Measurements from ENCODE around the gene TAB2. TPM values are rescaled to one million over a fixed set of nuclear protein-coding genes. Genes with fewer than 3 reads are reported as not detected.

TAB2 gene
- total RNA-seq, 1 experiment from 2014 or later = 56.7 TPM

DNA sequence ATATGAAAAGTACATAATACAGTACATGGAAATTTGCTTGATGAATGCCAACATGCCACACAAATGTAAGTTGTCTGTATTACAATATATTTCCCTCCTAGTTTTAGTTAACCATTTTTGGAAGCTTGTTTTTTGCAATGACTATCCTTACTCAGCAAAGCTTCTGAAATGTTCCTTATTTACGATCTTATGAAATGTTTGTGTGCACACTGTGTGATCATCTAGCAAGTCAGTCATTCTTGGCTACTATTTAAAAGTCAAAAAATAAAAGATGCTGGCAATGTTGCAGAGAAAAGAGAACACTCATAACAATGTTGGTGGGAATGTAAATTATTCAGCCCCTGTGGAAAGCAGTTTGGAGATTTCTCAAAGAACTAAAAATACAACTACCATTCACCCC lies 116.4 kb downstream of the TAB2 start:
- DNase-seq (ENCODE audit: low read depth, low spot score) (no peak), ATAC-seq (no peak)
- Histone ChIP-seq H3K4me3 (replicated peaks in 1 of 2; ENCODE audit: low read depth in 1 of 2, low read length in 2 of 2) (no peak overlapping the region), H3K9ac (ENCODE audit: low read length) (no peak overlapping the region), H3K27me3 (ENCODE audit: insufficient read depth, low read length) (no peaks in the 10 kb centered on the region), H4K20me1 (ENCODE audit: insufficient read depth) (no peaks in the 10 kb centered on the region), H3K27ac (ENCODE audit: low read depth, low read length) (no peak overlapping the region), H3K9me3 (ENCODE audit: control insufficient read depth in 1 of 2, insufficient read depth in 1 of 2, low read depth in 1 of 2, low read length in 2 of 2) (no peaks in the 10 kb centered on the region), H3K9me2 (ENCODE audit: insufficient read depth) (no peaks in the 10 kb centered on the region), H3K79me2 (ENCODE audit: insufficient read depth, low read length) (no peaks in the 10 kb centered on the region), H3K4me1 (ENCODE audit: control insufficient read depth in 1 of 2, insufficient read depth in 2 of 2, low read length in 2 of 2) (peaks cover 0 to 7% of the 10 kb centered on the region in 2 experiments; a peak in 2 of 4 replicates), H3K36me3 (ENCODE audit: control insufficient read depth in 1 of 2, insufficient read depth in 2 of 2, low read length in 2 of 2) (no peaks in the 10 kb centered on the region), H3K4me2 (ENCODE audit: low read length) (no peak overlapping the region), H2AFZ (ENCODE audit: low read depth, low read length, poor library complexity, severe bottlenecking) (no peak overlapping the region)
- intact Hi-C loops (cut with micrococcal nuclease) = loop anchor here (2.0 to 5.0 kb wide), 3 partner anchors 83 to 875 kb away; no protein-coding TSS in a partner anchor
- ChIA-PET CTCF (interaction anchor here (1.0 kb wide), 1 partner anchor 405 kb away, joined by 3 read pairs; no protein-coding TSS in a partner anchor), POLR2A (no interaction called here), RAD21 (ENCODE audit: low non-redundant PET in 1 of 2, low total read pairs in 2 of 2, uncharacterized antibody in 2 of 2, unreplicated experiment in 2 of 2) (interaction anchor here in 1 of 2 experiments (1.0 kb wide), 1 partner anchor 352 kb away, joined by 3 read pairs; no protein-coding TSS in a partner anchor)
- TF ChIP-seq ZFX (IDR thresholded peaks at IDR 0.05) (no peak), JUND (IDR thresholded peaks at IDR 0.05) (no peak), CEBPB (IDR thresholded peaks at IDR 0.05; ENCODE audit: low read depth) (no peak), POLR2AphosphoS5 (IDR thresholded peaks at IDR 0.05; ENCODE audit: low read depth, low read length) (no peak), SRF (IDR thresholded peaks at IDR 0.05; ENCODE audit: low read depth) (no peak), EGR1 (IDR thresholded peaks at IDR 0.05; ENCODE audit: low read depth) (no peak)
- TF ChIP-seq, protein P1, sequence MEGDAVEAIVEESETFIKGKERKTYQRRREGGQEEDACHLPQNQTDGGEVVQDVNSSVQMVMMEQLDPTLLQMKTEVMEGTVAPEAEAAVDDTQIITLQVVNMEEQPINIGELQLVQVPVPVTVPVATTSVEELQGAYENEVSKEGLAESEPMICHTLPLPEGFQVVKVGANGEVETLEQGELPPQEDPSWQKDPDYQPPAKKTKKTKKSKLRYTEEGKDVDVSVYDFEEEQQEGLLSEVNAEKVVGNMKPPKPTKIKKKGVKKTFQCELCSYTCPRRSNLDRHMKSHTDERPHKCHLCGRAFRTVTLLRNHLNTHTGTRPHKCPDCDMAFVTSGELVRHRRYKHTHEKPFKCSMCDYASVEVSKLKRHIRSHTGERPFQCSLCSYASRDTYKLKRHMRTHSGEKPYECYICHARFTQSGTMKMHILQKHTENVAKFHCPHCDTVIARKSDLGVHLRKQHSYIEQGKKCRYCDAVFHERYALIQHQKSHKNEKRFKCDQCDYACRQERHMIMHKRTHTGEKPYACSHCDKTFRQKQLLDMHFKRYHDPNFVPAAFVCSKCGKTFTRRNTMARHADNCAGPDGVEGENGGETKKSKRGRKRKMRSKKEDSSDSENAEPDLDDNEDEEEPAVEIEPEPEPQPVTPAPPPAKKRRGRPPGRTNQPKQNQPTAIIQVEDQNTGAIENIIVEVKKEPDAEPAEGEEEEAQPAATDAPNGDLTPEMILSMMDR (IDR thresholded peaks at IDR 0.05 in 2 of 3, conservative IDR thresholded peaks at IDR 0.05 in 1 of 3; ENCODE audit: borderline replicate concordance in 1 of 3, insufficient read depth in 1 of 3, low read depth in 2 of 3, low read length in 2 of 3) = no peak
- TF ChIP-seq, protein P2, sequence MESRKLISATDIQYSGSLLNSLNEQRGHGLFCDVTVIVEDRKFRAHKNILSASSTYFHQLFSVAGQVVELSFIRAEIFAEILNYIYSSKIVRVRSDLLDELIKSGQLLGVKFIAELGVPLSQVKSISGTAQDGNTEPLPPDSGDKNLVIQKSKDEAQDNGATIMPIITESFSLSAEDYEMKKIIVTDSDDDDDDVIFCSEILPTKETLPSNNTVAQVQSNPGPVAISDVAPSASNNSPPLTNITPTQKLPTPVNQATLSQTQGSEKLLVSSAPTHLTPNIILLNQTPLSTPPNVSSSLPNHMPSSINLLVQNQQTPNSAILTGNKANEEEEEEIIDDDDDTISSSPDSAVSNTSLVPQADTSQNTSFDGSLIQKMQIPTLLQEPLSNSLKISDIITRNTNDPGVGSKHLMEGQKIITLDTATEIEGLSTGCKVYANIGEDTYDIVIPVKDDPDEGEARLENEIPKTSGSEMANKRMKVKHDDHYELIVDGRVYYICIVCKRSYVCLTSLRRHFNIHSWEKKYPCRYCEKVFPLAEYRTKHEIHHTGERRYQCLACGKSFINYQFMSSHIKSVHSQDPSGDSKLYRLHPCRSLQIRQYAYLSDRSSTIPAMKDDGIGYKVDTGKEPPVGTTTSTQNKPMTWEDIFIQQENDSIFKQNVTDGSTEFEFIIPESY (IDR thresholded peaks at IDR 0.05; ENCODE audit: extremely low read depth, insufficient replicate concordance, low read length) = no peak
- TF ChIP-seq, protein P3, sequence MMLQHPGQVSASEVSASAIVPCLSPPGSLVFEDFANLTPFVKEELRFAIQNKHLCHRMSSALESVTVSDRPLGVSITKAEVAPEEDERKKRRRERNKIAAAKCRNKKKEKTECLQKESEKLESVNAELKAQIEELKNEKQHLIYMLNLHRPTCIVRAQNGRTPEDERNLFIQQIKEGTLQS (IDR thresholded peaks at IDR 0.05) = no peak
- BruUV-seq (replicated peaks) = no TSS peak

All from HCT116 (cell line).